ENCODE measurements around the gene PARP1. TPM values are rescaled to one million over a fixed set of nuclear protein-coding genes. Genes with fewer than 3 reads are reported as not detected.

PARP1 gene
- total RNA-seq, 4 donors from 2014 or later = 56.1 to 119 (median 85.0) TPM

DNA sequence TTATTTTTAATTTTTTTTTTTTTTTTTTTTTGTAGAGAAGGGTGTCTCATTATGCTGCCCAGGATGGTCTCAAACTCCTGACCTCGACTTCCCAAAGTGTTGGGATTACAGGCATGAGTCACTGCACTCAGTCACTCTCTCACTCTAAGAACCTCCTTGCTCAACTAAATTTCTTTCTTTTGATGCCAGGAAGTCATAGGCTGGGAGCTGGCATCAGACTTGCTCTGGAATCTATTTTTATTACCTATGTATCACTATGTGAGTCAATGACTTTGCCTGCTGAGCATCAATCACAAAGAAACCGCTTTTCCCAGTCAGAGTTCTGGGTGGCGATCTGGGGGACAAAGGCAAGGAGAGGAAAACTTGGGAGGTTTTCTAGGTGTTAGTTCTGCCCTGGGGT, 35.5 kb upstream of the PARP1 start:
- 38 to 39% methylated on average over 3 of the region's 3 CpGs for WGBS, 2 donors
- Histone ChIP-seq H3K27ac (no peak overlapping the region), H3K4me1 (no peaks in the 10 kb centered on the region), H3K9me3 (no peaks in the 10 kb centered on the region), H3K36me3 (no peaks in the 10 kb centered on the region), H3K27me3 (peaks cover 0 to 10% (median 0%) of the 10 kb centered on the region in 4 donors), H3K4me3 (no peak overlapping the region)
- no peak for TF ChIP-seq POLR2A (IDR thresholded peaks at IDR 0.05)
- TF ChIP-seq, protein P1, sequence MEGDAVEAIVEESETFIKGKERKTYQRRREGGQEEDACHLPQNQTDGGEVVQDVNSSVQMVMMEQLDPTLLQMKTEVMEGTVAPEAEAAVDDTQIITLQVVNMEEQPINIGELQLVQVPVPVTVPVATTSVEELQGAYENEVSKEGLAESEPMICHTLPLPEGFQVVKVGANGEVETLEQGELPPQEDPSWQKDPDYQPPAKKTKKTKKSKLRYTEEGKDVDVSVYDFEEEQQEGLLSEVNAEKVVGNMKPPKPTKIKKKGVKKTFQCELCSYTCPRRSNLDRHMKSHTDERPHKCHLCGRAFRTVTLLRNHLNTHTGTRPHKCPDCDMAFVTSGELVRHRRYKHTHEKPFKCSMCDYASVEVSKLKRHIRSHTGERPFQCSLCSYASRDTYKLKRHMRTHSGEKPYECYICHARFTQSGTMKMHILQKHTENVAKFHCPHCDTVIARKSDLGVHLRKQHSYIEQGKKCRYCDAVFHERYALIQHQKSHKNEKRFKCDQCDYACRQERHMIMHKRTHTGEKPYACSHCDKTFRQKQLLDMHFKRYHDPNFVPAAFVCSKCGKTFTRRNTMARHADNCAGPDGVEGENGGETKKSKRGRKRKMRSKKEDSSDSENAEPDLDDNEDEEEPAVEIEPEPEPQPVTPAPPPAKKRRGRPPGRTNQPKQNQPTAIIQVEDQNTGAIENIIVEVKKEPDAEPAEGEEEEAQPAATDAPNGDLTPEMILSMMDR (IDR thresholded peaks at IDR 0.05) = no peak
- no peak for DNase-seq
- intact Hi-C loops (cut with DNase I) = no loop called here

DNA sequence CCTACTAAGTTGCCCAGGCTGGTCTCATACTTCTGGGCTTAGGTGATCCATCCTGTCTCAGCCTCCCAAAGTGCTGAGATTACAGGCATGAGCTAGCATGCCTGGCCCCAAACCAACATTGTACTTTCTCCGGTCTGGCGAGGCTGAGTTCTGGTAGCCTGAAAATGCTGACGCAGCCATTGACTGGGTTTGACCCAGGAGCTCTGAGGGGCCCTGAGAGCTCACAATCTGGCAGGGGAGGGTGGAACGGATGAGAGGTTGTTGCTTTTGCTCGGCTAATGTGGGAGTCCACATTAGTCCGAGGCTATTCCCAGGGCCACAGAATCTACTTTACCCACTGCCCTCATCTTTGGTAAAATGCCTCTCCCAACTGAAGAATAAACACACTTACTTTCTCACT, 35.1 kb upstream of the PARP1 start:
- DNase-seq = no peak
- no peak for TF ChIP-seq POLR2A (IDR thresholded peaks at IDR 0.05)
- TF ChIP-seq, protein P1 (IDR thresholded peaks at IDR 0.05) = no peak
- no peaks in the 10 kb centered on the region for H3K9me3 ChIP-seq
- H3K27ac ChIP-seq = no peak overlapping the region
- intact Hi-C loops (cut with DNase I) = no loop called here
- 67 to 83% methylated on average over 5 to 6 of the region's 6 CpGs for WGBS, 2 donors
- peaks cover 0 to 10% (median 0%) of the 10 kb centered on the region in 4 donors for H3K27me3 ChIP-seq
- H3K4me3 ChIP-seq = no peak overlapping the region
- H3K4me1 ChIP-seq = no peaks in the 10 kb centered on the region
- no peaks in the 10 kb centered on the region for H3K36me3 ChIP-seq

GRCh38 chr1:226441629-226442028, 33.7 kb upstream of the PARP1 start:
- Histone ChIP-seq H3K9me3 (no peaks in the 10 kb centered on the region), H3K4me3 (no peak overlapping the region), H3K27ac (no peak overlapping the region), H3K36me3 (no peaks in the 10 kb centered on the region), H3K4me1 (peaks cover 0 to 3% (median 0%) of the 10 kb centered on the region in 3 donors), H3K27me3 (peaks cover 0 to 7% (median 0%) of the 10 kb centered on the region in 4 donors)
- intact Hi-C loops (cut with DNase I) = no loop called here
- 67 to 72% methylated on average over 4 to 5 of the region's 6 CpGs for WGBS, 2 donors
- DNase-seq = no peak
- no peak for TF ChIP-seq POLR2A (IDR thresholded peaks at IDR 0.05)
- TF ChIP-seq, protein P1 (IDR thresholded peaks at IDR 0.05) = no peak

DNA sequence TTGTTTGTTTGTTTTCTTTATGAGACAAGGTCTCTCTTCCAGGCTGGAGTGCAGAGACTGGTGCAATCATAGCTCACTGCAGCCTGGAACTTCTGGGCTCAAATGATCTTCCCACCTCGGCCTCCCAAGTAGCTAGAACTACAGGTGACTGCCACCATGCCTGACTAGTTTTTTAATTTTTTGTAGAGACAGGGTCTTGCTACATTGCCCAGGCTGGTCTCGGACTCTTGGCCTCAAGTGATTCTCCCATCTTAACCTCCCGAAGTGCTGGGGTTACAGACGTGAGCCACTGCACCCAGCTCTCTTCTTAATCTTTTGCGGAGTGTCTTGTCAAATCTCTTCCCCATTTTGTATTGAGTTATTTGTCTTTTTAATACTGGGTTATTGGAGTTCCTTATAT, 32.6 kb upstream of the PARP1 start:
- WGBS, 2 donors = 67 to 81% methylated on average over 5 of the region's 5 CpGs
- no peak for DNase-seq
- no peaks in the 10 kb centered on the region for H3K9me3 ChIP-seq
- H3K27ac ChIP-seq = no peak overlapping the region
- peaks cover 0 to 3% (median 0%) of the 10 kb centered on the region in 3 donors for H3K4me1 ChIP-seq
- H3K36me3 ChIP-seq = no peaks in the 10 kb centered on the region
- intact Hi-C loops (cut with DNase I) = no loop called here
- TF ChIP-seq, protein P1 (IDR thresholded peaks at IDR 0.05) = no peak
- TF ChIP-seq POLR2A (IDR thresholded peaks at IDR 0.05) = no peak
- no peak overlapping the region for H3K4me3 ChIP-seq
- H3K27me3 ChIP-seq = peaks cover 0 to 4% (median 0%) of the 10 kb centered on the region in 4 donors

DNA sequence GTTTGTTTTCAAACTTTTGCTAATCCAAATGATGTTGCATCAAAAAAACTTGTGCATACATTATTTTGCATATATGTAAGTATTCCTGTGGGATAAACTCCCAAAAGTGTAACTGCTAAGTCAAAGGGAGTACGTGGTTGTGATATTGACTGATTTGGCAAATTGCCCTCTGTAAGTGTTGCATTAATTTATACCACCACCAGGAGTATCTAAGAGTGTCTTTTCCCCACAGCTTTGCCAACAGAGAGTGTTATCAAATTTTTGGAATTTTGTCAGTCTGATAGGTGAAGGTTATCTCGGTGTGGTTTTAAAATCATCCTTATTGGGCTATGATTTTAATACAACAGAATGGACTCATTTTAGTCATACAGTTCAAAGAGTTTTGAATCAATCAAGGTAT, 30.1 kb upstream of the PARP1 start:
- no peak overlapping the region for H3K27ac ChIP-seq
- 56 to 70% methylated on average over 2 of the region's 2 CpGs for WGBS, 2 donors
- H3K9me3 ChIP-seq = no peaks in the 10 kb centered on the region
- no peak for TF ChIP-seq POLR2A (IDR thresholded peaks at IDR 0.05)
- TF ChIP-seq, protein P1 (IDR thresholded peaks at IDR 0.05) = peak in 2 of 6 experiments; percentile 16 to 43
- no peaks in the 10 kb centered on the region for H3K36me3 ChIP-seq
- DNase-seq = no peak
- peaks cover 0 to 3% (median 0%) of the 10 kb centered on the region in 3 donors for H3K4me1 ChIP-seq
- no peak overlapping the region for H3K4me3 ChIP-seq
- H3K27me3 ChIP-seq = peaks cover 0 to 4% (median 0%) of the 10 kb centered on the region in 4 donors
- intact Hi-C loops (cut with DNase I) = no loop called here

All from esophagus squamous epithelium (tissue), 5 donors.